Panc1 (cell line): ENCODE results near the gene TMEM43. TPM values are rescaled to one million over a fixed set of nuclear protein-coding genes. Genes with fewer than 3 reads are reported as not detected.

Source experiments
- ATAC-seq: fragments of 200-7000 bp; cut with Tn5 transposase; 2 replicates; pipeline ENCODE4 v1.9.1; 2020; ENCODE audit warnings: mild to moderate bottlenecking, moderate library complexity
- BruUV-seq: library from RNA; stranded (reverse); fragments of 400-500 nt; replicated peaks from 2 replicates; lab custom pipeline; 2021; lab: Mats Ljungman, UMichigan
- CTCF ChIA-PET: fragments of 300-600 bp; sonication (Branson Sonifier 250); formaldehyde crosslinking; loops from one replicate; lab custom pipeline; 2022; ENCODE audit warnings: antibody characterized with exemption; lab: Charles Lee
- POLR2A ChIA-PET: fragments of 300-600 bp; sonication (Branson Sonifier 250); formaldehyde crosslinking; loops from one replicate; lab custom pipeline; 2022; ENCODE audit warnings: antibody characterized with exemption; lab: Charles Lee
- DNase-seq: peaks from one replicate; pipeline ENCODE4 v3.0.0-alpha.2; 2010; ENCODE audit warnings: low read depth, low spot score
- H3K27ac ChIP-seq: 2 replicates; pipeline ENCODE4 v1.5.1; 2011; ENCODE audit warnings: mild to moderate bottlenecking, low read length, inconsistent platforms
- H3K27me3 ChIP-seq: fragments of 200-500 bp; sonication (Bioruptor generic); 2 replicates; pipeline ENCODE4 v1.6.0; 2014; ENCODE audit warnings: low read length, inconsistent platforms; ENCODE audit not compliant: control insufficient read depth, insufficient read depth
- H3K36me3 ChIP-seq: fragments of 200-500 bp; sonication (Bioruptor generic); 2 replicates; pipeline ENCODE4 v1.5.1; 2014; ENCODE audit warnings: inconsistent platforms, mild to moderate bottlenecking, low read length, moderate library complexity; ENCODE audit not compliant: control insufficient read depth, insufficient read depth
- H3K4me1 ChIP-seq: 2 replicates; pipeline ENCODE4 v1.5.1; 2011; ENCODE audit warnings: inconsistent platforms, mild to moderate bottlenecking, low read length, moderate library complexity; ENCODE audit not compliant: control insufficient read depth, insufficient read depth
- H3K4me3 ChIP-seq, 2 experiments: 2 replicates each; pipeline ENCODE4 v1.5.1; 2011 to 2012; ENCODE audit warnings: low read depth in 2 of 2, low read length in 2 of 2, mild to moderate bottlenecking in 2 of 2, inconsistent platforms in 1 of 2, moderate library complexity in 1 of 2
- H3K9me3 ChIP-seq: fragments of 200-500 bp; sonication (Bioruptor generic); 2 replicates; pipeline ENCODE4 v1.5.1; 2014; ENCODE audit warnings: low read depth, mild to moderate bottlenecking, inconsistent platforms, low read length, moderate library complexity; ENCODE audit not compliant: control insufficient read depth, insufficient read depth
- CTCF ChIP-seq: fragments of 450-650 bp; IDR thresholded peaks from 2 replicates; pipeline ENCODE4 v1.5.1; 2017; ENCODE audit warnings: mild to moderate bottlenecking
- POLR2AphosphoS5 ChIP-seq: IDR thresholded peaks from 2 replicates; pipeline ENCODE4 v1.6.1; 2012; ENCODE audit warnings: mild to moderate bottlenecking, low read depth, low read length, moderate library complexity
- REST ChIP-seq, 2 experiments: IDR thresholded peaks; 2 replicates each; pipeline ENCODE4 v1.6.1; 2011 to 2012; ENCODE audit warnings: low read depth in 2 of 2, control low read depth in 1 of 2, low read length in 1 of 2, mild to moderate bottlenecking in 1 of 2, moderate library complexity in 1 of 2; ENCODE audit not compliant: insufficient read depth in 1 of 2
- SIN3A ChIP-seq: IDR thresholded peaks from 2 replicates; pipeline ENCODE4 v1.6.1; 2012; ENCODE audit warnings: low read depth, mild to moderate bottlenecking, low read length, moderate library complexity, borderline replicate concordance; ENCODE audit not compliant: insufficient read depth
- TCF7L2 ChIP-seq: IDR thresholded peaks from 2 replicates; pipeline ENCODE4 v1.6.1; 2011; ENCODE audit warnings: mild to moderate bottlenecking, low read depth, low read length, inconsistent platforms
- in situ Hi-C: cut with HindIII; loops from 2 replicates; pipeline ENCODE4 v1.10.0; 2016; ENCODE audit warnings: low sequenced_read_pairs, low pct_unique_long_range_greater_than_20kb
- intact Hi-C: fragments of 100-400 bp; cut with micrococcal nuclease; formaldehyde crosslinking; loops from one replicate; pipeline ENCODE4 v1.10.0; 2022; ENCODE audit not compliant: unreplicated experiment
- total RNA-seq: library from RNA; stranded (reverse); gene quantifications from one replicate; pipeline ENCODE4 v1.2.1, GENCODE V29; 2021; ENCODE audit not compliant: unreplicated experiment

The TMEM43 gene
- total RNA-seq, 1 experiment from 2014 or later, result 51.2 TPM

- POLR2A ChIA-PET, result no interaction called here
- Histone ChIP-seq H3K36me3 (no peaks in the 10 kb centered on the region; the same call in 1 of the 2 replicates), H3K27me3 (no peaks in the 10 kb centered on the region), H3K9me3 (no peaks in the 10 kb centered on the region), H3K4me1 (no peaks in the 10 kb centered on the region), H3K4me3 (no peak overlapping the region), H3K27ac (no peak overlapping the region)
- CTCF ChIA-PET, result no interaction called here
- DNase-seq (no peak), ATAC-seq (no peak)
- TF ChIP-seq POLR2AphosphoS5, result no peak
- TF ChIP-seq SIN3A, result no peak
- TF ChIP-seq CTCF, result no peak
- no peak for TF ChIP-seq TCF7L2
- no peak for TF ChIP-seq REST (IDR thresholded peaks at IDR 0.05; ENCODE audit: insufficient read depth in 1 of 2, low read depth in 2 of 2, low read length in 1 of 2)
- BruUV-seq, result TSS peak; percentile 18
- intact Hi-C loops (no loop called here), in situ Hi-C loops (no loop called here)
Measured at GRCh38 chr3:14154895-14155440, 30.1 kb downstream of the TMEM43 start.

GRCh38 chr3:14156201-14156600 is 31.3 kb downstream of the TMEM43 start:
- no peaks in the 10 kb centered on the region for H3K4me1 ChIP-seq
- H3K36me3 ChIP-seq, result no peaks in the 10 kb centered on the region; the same call in 1 of the 2 replicates
- no peaks in the 10 kb centered on the region for H3K27me3 ChIP-seq
- TF ChIP-seq REST (IDR thresholded peaks at IDR 0.05; ENCODE audit: insufficient read depth in 1 of 2, low read depth in 2 of 2, low read length in 1 of 2), result no peak
- TF ChIP-seq CTCF, result no peak
- no peak for TF ChIP-seq SIN3A
- no peak for TF ChIP-seq POLR2AphosphoS5
- TF ChIP-seq TCF7L2, result no peak
- intact Hi-C loops (no loop called here), in situ Hi-C loops (no loop called here)
- no TSS peak for BruUV-seq
- ATAC-seq (no peak), DNase-seq (no peak)
- no peak overlapping the region for H3K27ac ChIP-seq
- ChIA-PET CTCF (no interaction called here), POLR2A (no interaction called here)
- no peak overlapping the region for H3K4me3 ChIP-seq
- H3K9me3 ChIP-seq, result no peaks in the 10 kb centered on the region
